Measurements from ENCODE around the gene DCLK1. TPM values are rescaled to one million over a fixed set of nuclear protein-coding genes. Genes with fewer than 3 reads are reported as not detected.

The DCLK1 gene
- polyA plus RNA-seq (2012; ENCODE audit: insufficient read length, low read depth) = 0.73 TPM

GRCh38 chr13:36131222-36131930 is at the start of gene DCLK1:
Gene DCLK1, minus strand, starts transcription at chr13:36131382.
- TF ChIP-seq SIN3A (IDR thresholded peaks at IDR 0.05; ENCODE audit: borderline replicate concordance, insufficient read depth, low read length) (no peak), REST (IDR thresholded peaks at IDR 0.05; ENCODE audit: insufficient read depth in 1 of 2, low read depth in 2 of 2, low read length in 2 of 2) (no peak), TAF1 (IDR thresholded peaks at IDR 0.05; ENCODE audit: borderline replicate concordance, insufficient read depth, low read length) (no peak), POLR2AphosphoS5 (IDR thresholded peaks at IDR 0.05; ENCODE audit: low read depth, low read length) (no peak), FOXP2 (optimal IDR thresholded peaks at IDR 0.05; ENCODE audit: borderline replicate concordance, extremely low read depth, extremely low read length, insufficient read depth) (no peak)

GRCh38 chr13:36175621-36176020 is 44.4 kb upstream of the DCLK1 start:
- TF ChIP-seq SIN3A (IDR thresholded peaks at IDR 0.05; ENCODE audit: borderline replicate concordance, insufficient read depth, low read length) (no peak), REST (IDR thresholded peaks at IDR 0.05; ENCODE audit: insufficient read depth in 1 of 2, low read depth in 2 of 2, low read length in 2 of 2) (no peak), FOXP2 (optimal IDR thresholded peaks at IDR 0.05; ENCODE audit: borderline replicate concordance, extremely low read depth, extremely low read length, insufficient read depth) (no peak)

- TF ChIP-seq FOXP2 (optimal IDR thresholded peaks at IDR 0.05; ENCODE audit: borderline replicate concordance, extremely low read depth, extremely low read length, insufficient read depth) (no peak), POLR2AphosphoS5 (IDR thresholded peaks at IDR 0.05; ENCODE audit: low read depth, low read length) (no peak)
These were observed 43.7 kb upstream of the DCLK1 start for GRCh38 chr13:36174923-36175322.

GRCh38 chr13:36173571-36174322 is 42.6 kb upstream of the DCLK1 start:
- TF ChIP-seq REST (IDR thresholded peaks at IDR 0.05; ENCODE audit: insufficient read depth in 1 of 2, low read depth in 2 of 2, low read length in 2 of 2) (peak in 1 of 2 experiments; percentile 48; a peak in 1 of 4 replicates), TAF1 (IDR thresholded peaks at IDR 0.05; ENCODE audit: borderline replicate concordance, insufficient read depth, low read length) (no peak)

GRCh38 chr13:36166046-36166445 is 34.9 kb upstream of the DCLK1 start:
- TF ChIP-seq SIN3A (IDR thresholded peaks at IDR 0.05; ENCODE audit: borderline replicate concordance, insufficient read depth, low read length) (no peak), TAF1 (IDR thresholded peaks at IDR 0.05; ENCODE audit: borderline replicate concordance, insufficient read depth, low read length) (no peak), POLR2AphosphoS5 (IDR thresholded peaks at IDR 0.05; ENCODE audit: low read depth, low read length) (no peak), FOXP2 (optimal IDR thresholded peaks at IDR 0.05; ENCODE audit: borderline replicate concordance, extremely low read depth, extremely low read length, insufficient read depth) (no peak), REST (IDR thresholded peaks at IDR 0.05; ENCODE audit: insufficient read depth in 1 of 2, low read depth in 2 of 2, low read length in 2 of 2) (no peak)
